HG02642 (cell line): ENCODE measurements around the gene OSBPL8.
A peak's percentile ranks its signal among the peaks of the same experiment; 100 is the strongest.
"Not testable (repeated sequence)": the region's sequence is repeated elsewhere in the genome, so short reads cannot be mapped to it uniquely, and the experiment has no call there.

Source experiments
- ATAC-seq: cut with Tn5 transposase; IDR thresholded peaks from one replicate; pipeline ENCODE4 v1.9.1; 2021; ENCODE audit warnings: mild to moderate bottlenecking; ENCODE audit not compliant: unreplicated experiment, poor library complexity

The OSBPL8 gene

GRCh38 chr12:76532520-76532919, 27.1 kb downstream of the OSBPL8 start:
- no peak for ATAC-seq

GRCh38 chr12:76531056-76531455, 28.5 kb downstream of the OSBPL8 start:
- no peak for ATAC-seq

- no peak for ATAC-seq
These were observed 29.1 kb downstream of the OSBPL8 start for GRCh38 chr12:76530516-76530915.

GRCh38 chr12:76529226-76529918, 30.2 kb downstream of the OSBPL8 start:
- no peak for ATAC-seq

- ATAC-seq: no peak
These were observed 36.2 kb downstream of the OSBPL8 start for GRCh38 chr12:76523408-76523807.

- no peak for ATAC-seq
These were observed 39.2 kb downstream of the OSBPL8 start for GRCh38 chr12:76520348-76520747.

GRCh38 chr12:76519538-76519937, 40.0 kb downstream of the OSBPL8 start:
- no peak for ATAC-seq

GRCh38 chr12:76518699-76519098, 40.9 kb downstream of the OSBPL8 start:
- no peak for ATAC-seq

GRCh38 chr12:76515271-76515670, 44.3 kb downstream of the OSBPL8 start:
- no peak for ATAC-seq

- peak; percentile 91 for ATAC-seq
These were observed 48.4 kb downstream of the OSBPL8 start for GRCh38 chr12:76511116-76511716.

GRCh38 chr12:76508128-76508980, 51.2 kb downstream of the OSBPL8 start:
- ATAC-seq: no peak

- no peak for ATAC-seq
These were observed 53.4 kb downstream of the OSBPL8 start for GRCh38 chr12:76506149-76506548.

GRCh38 chr12:76505050-76505449, 54.5 kb downstream of the OSBPL8 start:
- ATAC-seq: no peak

GRCh38 chr12:76504606-76505005, 55.0 kb downstream of the OSBPL8 start:
- ATAC-seq: no peak

- ATAC-seq: no peak
These were observed 55.6 kb downstream of the OSBPL8 start for GRCh38 chr12:76503957-76504356.

- ATAC-seq: no peak
These were observed 58.2 kb downstream of the OSBPL8 start for GRCh38 chr12:76501390-76501789.

GRCh38 chr12:76499136-76499535, 60.4 kb downstream of the OSBPL8 start:
- ATAC-seq: not testable (repeated sequence)

- ATAC-seq: no peak
These were observed 64.0 kb downstream of the OSBPL8 start for GRCh38 chr12:76495556-76495955.

GRCh38 chr12:76491292-76491691, 68.3 kb downstream of the OSBPL8 start:
- ATAC-seq: no peak

GRCh38 chr12:76490763-76491162, 68.8 kb downstream of the OSBPL8 start:
- ATAC-seq: no peak

GRCh38 chr12:76489737-76490136, 69.8 kb downstream of the OSBPL8 start:
- ATAC-seq: no peak
